Central memory CD8-positive, alpha-beta T cell (primary cell): ENCODE results near the gene PLA2G4E.

Source experiments
- ATAC-seq: fragments of 150-1000 bp; cut with Tn5 transposase; replicated peaks from 2 replicates; pipeline ENCODE4 v1.10.0; 2022; ENCODE audit warnings: mild to moderate bottlenecking, moderate FRiP score, moderate number of reproducible peaks; ENCODE audit not compliant: poor library complexity, severe bottlenecking; ENCODE audit errors: extremely low read depth
- DNase-seq, 2 donors: peaks; one replicate each; pipeline ENCODE4 v3.0.0; 2021; ENCODE audit warnings: low spot score in 2 of 2
- H3K27ac Mint-ChIP-seq: one replicate; pipeline ENCODE4 v1.8.0; 2022; ENCODE audit warnings: low read depth, mild to moderate bottlenecking, moderate library complexity, mixed read lengths
- H3K27me3 Mint-ChIP-seq: one replicate; pipeline ENCODE4 v1.8.0; 2022; ENCODE audit warnings: mixed read lengths
- H3K36me3 Mint-ChIP-seq: one replicate; pipeline ENCODE4 v1.8.0; 2022; ENCODE audit warnings: mild to moderate bottlenecking, moderate library complexity, mixed read lengths; ENCODE audit not compliant: insufficient read depth
- H3K4me1 Mint-ChIP-seq: one replicate; pipeline ENCODE4 v1.8.0; 2022; ENCODE audit warnings: mixed read lengths
- H3K4me3 Mint-ChIP-seq: one replicate; pipeline ENCODE4 v1.8.0; 2022; ENCODE audit warnings: mild to moderate bottlenecking, moderate library complexity, mixed read lengths
- H3K9me3 Mint-ChIP-seq: one replicate; pipeline ENCODE4 v1.8.0; 2022; ENCODE audit warnings: mixed read lengths

PLA2G4E gene

GRCh38 chr15:42002333-42002732, 18.5 kb downstream of the PLA2G4E start:
- DNase-seq (no peak), ATAC-seq (no peak)
- Mint-ChIP-seq H3K4me1 (no peaks in the 10 kb centered on the region), H3K9me3 (no peaks in the 10 kb centered on the region), H3K27me3 (peaks cover 26% of the 10 kb centered on the region), H3K27ac (no peak overlapping the region), H3K36me3 (no peaks in the 10 kb centered on the region), H3K4me3 (no peak overlapping the region)

- Mint-ChIP-seq H3K36me3 (no peaks in the 10 kb centered on the region), H3K9me3 (no peaks in the 10 kb centered on the region), H3K4me3 (no peak overlapping the region), H3K27ac (no peak overlapping the region), H3K27me3 (peaks cover 26% of the 10 kb centered on the region), H3K4me1 (no peaks in the 10 kb centered on the region)
- DNase-seq (no peak), ATAC-seq (no peak)
Measured at GRCh38 chr15:42001236-42001635, 19.6 kb downstream of the PLA2G4E start.

GRCh38 chr15:41999290-42000285, 21.3 kb downstream of the PLA2G4E start:
- Mint-ChIP-seq H3K36me3 (no peaks in the 10 kb centered on the region), H3K4me1 (no peaks in the 10 kb centered on the region), H3K27ac (no peak overlapping the region), H3K9me3 (no peaks in the 10 kb centered on the region), H3K4me3 (no peak overlapping the region), H3K27me3 (peaks cover 26% of the 10 kb centered on the region)
- ATAC-seq (no peak), DNase-seq (no peak)

GRCh38 chr15:41997845-41998244, 23.0 kb downstream of the PLA2G4E start:
- ATAC-seq (no peak), DNase-seq (no peak)
- H3K27ac Mint-ChIP-seq: no peak overlapping the region
- no peaks in the 10 kb centered on the region for H3K4me1 Mint-ChIP-seq
- H3K4me3 Mint-ChIP-seq: no peak overlapping the region
- no peaks in the 10 kb centered on the region for H3K36me3 Mint-ChIP-seq
- H3K9me3 Mint-ChIP-seq: no peaks in the 10 kb centered on the region
- peaks cover 26% of the 10 kb centered on the region for H3K27me3 Mint-ChIP-seq

GRCh38 chr15:41996921-41997592, 23.8 kb downstream of the PLA2G4E start:
- ATAC-seq: no peak
- H3K27ac Mint-ChIP-seq: no peak overlapping the region
- no peaks in the 10 kb centered on the region for H3K36me3 Mint-ChIP-seq
- DNase-seq: no peak
- no peaks in the 10 kb centered on the region for H3K4me1 Mint-ChIP-seq
- H3K27me3 Mint-ChIP-seq: peaks cover 26% of the 10 kb centered on the region
- no peaks in the 10 kb centered on the region for H3K9me3 Mint-ChIP-seq
- no peak overlapping the region for H3K4me3 Mint-ChIP-seq

GRCh38 chr15:41996376-41996775, 24.5 kb downstream of the PLA2G4E start:
- no peaks in the 10 kb centered on the region for H3K4me1 Mint-ChIP-seq
- ATAC-seq: no peak
- no peaks in the 10 kb centered on the region for H3K36me3 Mint-ChIP-seq
- no peaks in the 10 kb centered on the region for H3K9me3 Mint-ChIP-seq
- no peak for DNase-seq
- H3K27ac Mint-ChIP-seq: no peak overlapping the region
- H3K27me3 Mint-ChIP-seq: peaks cover 26% of the 10 kb centered on the region
- H3K4me3 Mint-ChIP-seq: no peak overlapping the region

- peaks cover 26% of the 10 kb centered on the region for H3K27me3 Mint-ChIP-seq
- no peak overlapping the region for H3K4me3 Mint-ChIP-seq
- H3K36me3 Mint-ChIP-seq: no peaks in the 10 kb centered on the region
- no peak overlapping the region for H3K27ac Mint-ChIP-seq
- H3K4me1 Mint-ChIP-seq: no peaks in the 10 kb centered on the region
- H3K9me3 Mint-ChIP-seq: no peaks in the 10 kb centered on the region
- DNase-seq: no peak
- no peak for ATAC-seq
Measured at GRCh38 chr15:41995476-41995855, 25.4 kb downstream of the PLA2G4E start.

- DNase-seq: no peak
- Mint-ChIP-seq H3K36me3 (no peaks in the 10 kb centered on the region), H3K4me1 (no peaks in the 10 kb centered on the region), H3K4me3 (no peak overlapping the region), H3K27ac (no peak overlapping the region), H3K27me3 (peaks cover 24% of the 10 kb centered on the region), H3K9me3 (no peaks in the 10 kb centered on the region)
- ATAC-seq: no peak
Measured at GRCh38 chr15:41994772-41995475, 25.9 kb downstream of the PLA2G4E start.

GRCh38 chr15:41994171-41994650, 26.6 kb downstream of the PLA2G4E start:
- no peaks in the 10 kb centered on the region for H3K4me1 Mint-ChIP-seq
- ATAC-seq: no peak
- no peak overlapping the region for H3K4me3 Mint-ChIP-seq
- H3K36me3 Mint-ChIP-seq: peaks cover 1% of the 10 kb centered on the region
- H3K27me3 Mint-ChIP-seq: peaks cover 16% of the 10 kb centered on the region
- DNase-seq: no peak
- H3K27ac Mint-ChIP-seq: no peak overlapping the region
- no peaks in the 10 kb centered on the region for H3K9me3 Mint-ChIP-seq

GRCh38 chr15:41993472-41994170, 27.2 kb downstream of the PLA2G4E start:
- peaks cover 1% of the 10 kb centered on the region for H3K36me3 Mint-ChIP-seq
- ATAC-seq (no peak), DNase-seq (no peak)
- no peaks in the 10 kb centered on the region for H3K4me1 Mint-ChIP-seq
- peaks cover 12% of the 10 kb centered on the region for H3K27me3 Mint-ChIP-seq
- no peak overlapping the region for H3K4me3 Mint-ChIP-seq
- H3K27ac Mint-ChIP-seq: no peak overlapping the region
- no peaks in the 10 kb centered on the region for H3K9me3 Mint-ChIP-seq

- H3K4me1 Mint-ChIP-seq: no peaks in the 10 kb centered on the region
- H3K4me3 Mint-ChIP-seq: no peak overlapping the region
- no peak overlapping the region for H3K27ac Mint-ChIP-seq
- H3K27me3 Mint-ChIP-seq: peaks cover 5% of the 10 kb centered on the region
- no peak for DNase-seq
- H3K36me3 Mint-ChIP-seq: peaks cover 1% of the 10 kb centered on the region
- no peaks in the 10 kb centered on the region for H3K9me3 Mint-ChIP-seq
- no peak for ATAC-seq
Measured at GRCh38 chr15:41992803-41993190, 28.0 kb downstream of the PLA2G4E start.

- ATAC-seq (no peak), DNase-seq (no peak)
- Mint-ChIP-seq H3K4me1 (no peaks in the 10 kb centered on the region), H3K9me3 (no peaks in the 10 kb centered on the region), H3K27me3 (no peaks in the 10 kb centered on the region), H3K27ac (no peak overlapping the region), H3K36me3 (peaks cover 2% of the 10 kb centered on the region), H3K4me3 (no peak overlapping the region)
Measured at GRCh38 chr15:41992151-41992802, 28.6 kb downstream of the PLA2G4E start.
